Lung (tissue), 12 donors: ENCODE data around the gene MBD6. TPM values are rescaled to one million over a fixed set of nuclear protein-coding genes. Genes with fewer than 3 reads are reported as not detected.
A peak's percentile ranks its signal among the peaks of the same experiment; 100 is the strongest.

ENCODE experiments used
- ATAC-seq: fragments of 200-7000 bp; cut with Tn5 transposase; one replicate; pipeline ENCODE4 v1.9.1; 2020; ENCODE audit warnings: moderate number of reproducible peaks; ENCODE audit not compliant: insufficient read depth, low FRiP score
- DNase-seq, 3 donors: peaks; one replicate each; pipeline ENCODE4 v3.0.0-alpha.2; 2013 to 2017
- H3K27ac ChIP-seq, 2 donors: one replicate each; pipeline ENCODE4 v1.5.1; 2013; ENCODE audit warnings: mild to moderate bottlenecking in 2 of 2, moderate library complexity in 2 of 2, control low read depth in 1 of 2, inconsistent platforms in 1 of 2, low read depth in 1 of 2, low read length in 1 of 2
- H3K27me3 ChIP-seq, 3 donors: one replicate each; pipeline ENCODE4 v1.5.1; 2013; ENCODE audit warnings: low read length in 2 of 3; ENCODE audit not compliant: control insufficient read depth in 3 of 3, insufficient read depth in 3 of 3
- H3K36me3 ChIP-seq, 4 donors: one replicate each; pipeline ENCODE4 v1.5.1; 2013; ENCODE audit warnings: low read length in 4 of 4, mild to moderate bottlenecking in 1 of 4, moderate library complexity in 1 of 4; ENCODE audit not compliant: control insufficient read depth in 4 of 4, insufficient read depth in 4 of 4
- H3K4me1 ChIP-seq, 5 donors: one replicate each; pipeline ENCODE4 v1.5.1; 2013; ENCODE audit warnings: low read length in 5 of 5, mild to moderate bottlenecking in 2 of 5, moderate library complexity in 1 of 5; ENCODE audit not compliant: control insufficient read depth in 5 of 5, insufficient read depth in 5 of 5
- H3K4me3 ChIP-seq: one replicate; pipeline ENCODE4 v1.5.1; 2013; ENCODE audit warnings: mild to moderate bottlenecking, control low read depth, moderate library complexity
- H3K9ac ChIP-seq, 2 donors: one replicate each; pipeline ENCODE4 v1.5.1; 2013; ENCODE audit warnings: low read length in 2 of 2, control low read depth in 1 of 2; ENCODE audit not compliant: insufficient read depth in 1 of 2
- H3K9me3 ChIP-seq, 4 donors: one replicate each; pipeline ENCODE4 v1.5.1; 2013; ENCODE audit warnings: low read length in 3 of 4, mild to moderate bottlenecking in 1 of 4, moderate library complexity in 1 of 4; ENCODE audit not compliant: control insufficient read depth in 4 of 4, insufficient read depth in 3 of 4
- CTCF ChIP-seq: IDR thresholded peaks from 2 replicates; pipeline ENCODE4 v1.5.1; 2012; ENCODE audit warnings: mild to moderate bottlenecking; ENCODE audit errors: control extremely low read depth, extremely low read depth
- WGBS, 2 donors: extraction: QIAGEN DNeasy Blood & Tissue Kit; methylation state at CpG; one replicate each; pipeline ENCODE4 v1.1.7; 2013; 5-methylcytosine and 5-hydroxymethylcytosine counted together
- polyA plus RNA-seq, 2 donors: library from polyadenylated mRNA; stranded (reverse); fragments of 200-250 nt; gene quantifications; one replicate each; pipeline ENCODE4 v1.2.1, GENCODE V29; 2013
- total RNA-seq, 2 donors: library from RNA; depleted of rRNA in 1 of 2; stranded (reverse); fragments of >200 nt in 1 of 2; gene quantifications; one replicate each; pipeline ENCODE4 v1.2.1, GENCODE V29; 2014 to 2021
- donor health status: control.
- donor health status: control.
- donor health status: Bipolar disorder and iron deficiency.
- donor health status: healthy.
- donor health status: DM: yes; HTN: yes; CAD: no.

The MBD6 gene
- total and polyA plus RNA-seq, 4 donors = 26.0 to 132 (median 39.6) TPM

GRCh38 chr12:57479043-57479375 is 43.6 kb upstream of the MBD6 start:
- TF ChIP-seq CTCF = no peak
- Histone ChIP-seq H3K36me3 (no peaks in the 10 kb centered on the region), H3K4me1 (peaks cover 0 to 17% (median 0%) of the 10 kb centered on the region in 5 donors), H3K27ac (peak overlapping the region in 1 of 2 donors; percentile 68), H3K9me3 (no peaks in the 10 kb centered on the region), H3K4me3 (no peak overlapping the region), H3K9ac (no peak overlapping the region), H3K27me3 (peaks cover 0 to 43% (median 36%) of the 10 kb centered on the region in 3 donors)
- WGBS, 2 donors = 75 to 87% methylated on average over 10 of the region's 10 CpGs
- DNase-seq (no peak), ATAC-seq (no peak)

GRCh38 chr12:57479376-57480115 is 43.1 kb upstream of the MBD6 start, which contains the start of gene ARHGAP9:
Gene ARHGAP9 (minus strand): TSS chr12:57479866. CDS start chr12:57479406, 460 bp downstream.
- peaks cover 0 to 17% (median 0%) of the 10 kb centered on the region in 5 donors for H3K4me1 ChIP-seq
- H3K9me3 ChIP-seq = no peaks in the 10 kb centered on the region
- H3K27ac ChIP-seq = peak within 1 kb of the TSS in 1 of 2 donors; percentile 68
- H3K4me3 ChIP-seq = no peak within 1 kb of the TSS
- no peaks in the 10 kb centered on the region for H3K36me3 ChIP-seq
- TF ChIP-seq CTCF = no peak
- ATAC-seq (no peak), DNase-seq (no peak)
- peaks cover 0 to 42% (median 30%) of the 10 kb centered on the region in 3 donors for H3K27me3 ChIP-seq
- H3K9ac ChIP-seq = no peak within 1 kb of the TSS
- 34 to 54% methylated on average over 6 of the region's 6 CpGs for WGBS, 2 donors

GRCh38 chr12:57481671-57482070 is 41.0 kb upstream of the MBD6 start:
- TF ChIP-seq CTCF = no peak
- H3K27ac ChIP-seq = no peak overlapping the region
- 78 to 85% methylated on average over 1 of the region's 1 CpG for WGBS, 2 donors
- ATAC-seq (no peak), DNase-seq (no peak)
- H3K4me3 ChIP-seq = no peak overlapping the region
- H3K9ac ChIP-seq = no peak overlapping the region
- peaks cover 0 to 2% (median 0%) of the 10 kb centered on the region in 5 donors for H3K4me1 ChIP-seq
- H3K36me3 ChIP-seq = no peaks in the 10 kb centered on the region
- H3K27me3 ChIP-seq = peaks cover 0 to 24% (median 15%) of the 10 kb centered on the region in 3 donors
- no peaks in the 10 kb centered on the region for H3K9me3 ChIP-seq
